Measurements from ENCODE around the gene CRKL. TPM values are rescaled to one million over a fixed set of nuclear protein-coding genes. Genes with fewer than 3 reads are reported as not detected.

Gene CRKL
- total RNA-seq, 1 experiment from 2014 or later = 45.8 TPM

DNA sequence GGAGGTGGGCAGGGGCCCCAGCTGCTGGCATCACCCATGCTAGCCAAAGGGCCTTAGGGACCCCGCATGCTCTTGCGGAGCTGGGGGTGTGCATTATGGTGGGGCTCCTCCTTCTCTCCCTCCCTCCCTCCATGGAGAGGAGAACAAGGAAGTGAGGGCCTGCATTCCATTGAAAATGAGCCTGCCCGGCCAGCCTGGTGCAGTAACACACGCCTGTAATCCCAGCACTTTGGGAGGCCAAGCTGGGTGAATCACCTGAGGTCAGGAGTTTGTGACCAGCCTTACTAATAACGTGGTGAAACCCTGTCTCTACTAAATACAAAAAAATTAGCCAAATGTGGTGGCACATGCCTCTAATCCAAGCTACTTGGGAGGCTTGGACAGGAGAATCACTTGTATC lies 36.0 kb upstream of the CRKL start:
- ChIA-PET POLR2A (ENCODE audit: unreplicated experiment) (interaction anchor here (0.6 to 0.7 kb wide), 4 partner anchors 50 to 916 kb away, joined by 3 to 10 read pairs (median 8); no protein-coding TSS in a partner anchor), CTCF (no interaction called here)
- Histone ChIP-seq H3K4me1 (replicated peaks; ENCODE audit: insufficient read depth) (peaks cover 33% of the 10 kb centered on the region), H4K20me1 (ENCODE audit: insufficient read depth) (peaks cover 3% of the 10 kb centered on the region; the same call in 1 of the 2 replicates), H3K36me3 (ENCODE audit: low read depth) (no peaks in the 10 kb centered on the region; the same call in 1 of the 2 replicates), H3K27me3 (ENCODE audit: insufficient read depth, low read depth) (no peaks in the 10 kb centered on the region), H3K79me2 (ENCODE audit: low read depth) (no peaks in the 10 kb centered on the region), H3K9me2 (ENCODE audit: insufficient read depth) (no peaks in the 10 kb centered on the region), H3K4me3 (no peak overlapping the region), H3F3A (ENCODE audit: insufficient read depth, low read depth) (peaks cover 32% of the 10 kb centered on the region; the same call in 1 of the 2 replicates), H3K9me3 (ENCODE audit: insufficient read depth, low read depth) (no peaks in the 10 kb centered on the region), H2AFZ (0 out of 2 replicates have a peak overlapping the region, but pooled peaks have one; percentile 68), H3K27ac (peak overlapping the region; percentile 78), H3K4me2 (peak overlapping the region; percentile 62)
- intact Hi-C loops (cut with micrococcal nuclease; ENCODE audit: unreplicated experiment) = loop anchor here (10.0 kb wide), 1 partner anchor 224 kb away; no protein-coding TSS in a partner anchor
- no peak for TF ChIP-seq EZH2 (IDR thresholded peaks at IDR 0.05; ENCODE audit: low read depth)
- TF ChIP-seq, protein P1, sequence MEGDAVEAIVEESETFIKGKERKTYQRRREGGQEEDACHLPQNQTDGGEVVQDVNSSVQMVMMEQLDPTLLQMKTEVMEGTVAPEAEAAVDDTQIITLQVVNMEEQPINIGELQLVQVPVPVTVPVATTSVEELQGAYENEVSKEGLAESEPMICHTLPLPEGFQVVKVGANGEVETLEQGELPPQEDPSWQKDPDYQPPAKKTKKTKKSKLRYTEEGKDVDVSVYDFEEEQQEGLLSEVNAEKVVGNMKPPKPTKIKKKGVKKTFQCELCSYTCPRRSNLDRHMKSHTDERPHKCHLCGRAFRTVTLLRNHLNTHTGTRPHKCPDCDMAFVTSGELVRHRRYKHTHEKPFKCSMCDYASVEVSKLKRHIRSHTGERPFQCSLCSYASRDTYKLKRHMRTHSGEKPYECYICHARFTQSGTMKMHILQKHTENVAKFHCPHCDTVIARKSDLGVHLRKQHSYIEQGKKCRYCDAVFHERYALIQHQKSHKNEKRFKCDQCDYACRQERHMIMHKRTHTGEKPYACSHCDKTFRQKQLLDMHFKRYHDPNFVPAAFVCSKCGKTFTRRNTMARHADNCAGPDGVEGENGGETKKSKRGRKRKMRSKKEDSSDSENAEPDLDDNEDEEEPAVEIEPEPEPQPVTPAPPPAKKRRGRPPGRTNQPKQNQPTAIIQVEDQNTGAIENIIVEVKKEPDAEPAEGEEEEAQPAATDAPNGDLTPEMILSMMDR (conservative IDR thresholded peaks at IDR 0.05) = no peak
- DNase-seq = peak; percentile 59 to 78
- no TSS peak for BruUV-seq (replicated peaks)

- no peaks in the 10 kb centered on the region for H3K79me2 ChIP-seq (ENCODE audit: low read depth)
- H3F3A ChIP-seq (ENCODE audit: insufficient read depth, low read depth) = peaks cover 32% of the 10 kb centered on the region; the same call in 1 of the 2 replicates
- H3K9me2 ChIP-seq (ENCODE audit: insufficient read depth) = no peaks in the 10 kb centered on the region
- H3K4me2 ChIP-seq = peak overlapping the region; percentile 30
- no peak overlapping the region for H3K4me3 ChIP-seq
- intact Hi-C loops (cut with micrococcal nuclease; ENCODE audit: unreplicated experiment) = loop anchor here (10.0 kb wide), 1 partner anchor 223 kb away; no protein-coding TSS in a partner anchor
- H3K9me3 ChIP-seq (ENCODE audit: insufficient read depth, low read depth) = no peaks in the 10 kb centered on the region
- no peak for DNase-seq
- no peaks in the 10 kb centered on the region for H3K27me3 ChIP-seq (ENCODE audit: insufficient read depth, low read depth)
- H3K27ac ChIP-seq = peak overlapping the region; percentile 78
- TF ChIP-seq EZH2 (IDR thresholded peaks at IDR 0.05; ENCODE audit: low read depth) = no peak
- TF ChIP-seq, protein P1 (conservative IDR thresholded peaks at IDR 0.05) = no peak
- ChIA-PET POLR2A (ENCODE audit: unreplicated experiment) (no interaction called here), CTCF (no interaction called here)
- BruUV-seq (replicated peaks) = no TSS peak
- H3K36me3 ChIP-seq (ENCODE audit: low read depth) = no peaks in the 10 kb centered on the region; the same call in 1 of the 2 replicates
- H3K4me1 ChIP-seq (replicated peaks; ENCODE audit: insufficient read depth) = peaks cover 33% of the 10 kb centered on the region
- no peak overlapping the region for H2AFZ ChIP-seq
- H4K20me1 ChIP-seq (ENCODE audit: insufficient read depth) = peaks cover 3% of the 10 kb centered on the region; the same call in 1 of the 2 replicates
Observed at GRCh38 chr22:20881869-20882815, 35.1 kb upstream of the CRKL start.

- CTCF ChIA-PET = no interaction called here
Observed at GRCh38 chr22:20882855-20883254, 34.4 kb upstream of the CRKL start.

More at GRCh38 chr22:20882855-20883254, 34.4 kb upstream of the CRKL start:
- Histone ChIP-seq H3K36me3 (ENCODE audit: low read depth) (no peaks in the 10 kb centered on the region; the same call in 1 of the 2 replicates), H3K9me2 (ENCODE audit: insufficient read depth) (no peaks in the 10 kb centered on the region), H3K79me2 (ENCODE audit: low read depth) (no peaks in the 10 kb centered on the region), H3K4me2 (no peak overlapping the region), H3K4me3 (no peak overlapping the region), H3K27ac (no peak overlapping the region), H4K20me1 (ENCODE audit: insufficient read depth) (peaks cover 3% of the 10 kb centered on the region; the same call in 1 of the 2 replicates), H3K27me3 (ENCODE audit: insufficient read depth, low read depth) (no peaks in the 10 kb centered on the region), H3F3A (ENCODE audit: insufficient read depth, low read depth) (peaks cover 32% of the 10 kb centered on the region; the same call in 1 of the 2 replicates), H2AFZ (no peak overlapping the region), H3K9me3 (ENCODE audit: insufficient read depth, low read depth) (no peaks in the 10 kb centered on the region), H3K4me1 (replicated peaks; ENCODE audit: insufficient read depth) (peaks cover 33% of the 10 kb centered on the region)
- no TSS peak for BruUV-seq (replicated peaks)
- DNase-seq = no peak
- POLR2A ChIA-PET (ENCODE audit: unreplicated experiment) = no interaction called here
- TF ChIP-seq, protein P1 (conservative IDR thresholded peaks at IDR 0.05) = no peak
- TF ChIP-seq EZH2 (IDR thresholded peaks at IDR 0.05; ENCODE audit: low read depth) = no peak
- intact Hi-C loops (cut with micrococcal nuclease; ENCODE audit: unreplicated experiment) = loop anchor here (10.0 kb wide), 1 partner anchor 222 kb away; no protein-coding TSS in a partner anchor

All from PC-9 (cell line).